SK-N-MC (cell line): ENCODE results near the gene ZNF426.

Experiments used
- EZH2 ChIP-seq: fragments of 200-600 bp; sonication (generic); IDR thresholded peaks from one replicate; pipeline ENCODE4 v1.6.1; 2017; ENCODE audit warnings: antibody characterized with exemption
- POLR2AphosphoS5 ChIP-seq: IDR thresholded peaks from 2 replicates; pipeline ENCODE4 v1.6.1; 2012; ENCODE audit warnings: mild to moderate bottlenecking, low read depth, low read length, borderline replicate concordance

DNA sequence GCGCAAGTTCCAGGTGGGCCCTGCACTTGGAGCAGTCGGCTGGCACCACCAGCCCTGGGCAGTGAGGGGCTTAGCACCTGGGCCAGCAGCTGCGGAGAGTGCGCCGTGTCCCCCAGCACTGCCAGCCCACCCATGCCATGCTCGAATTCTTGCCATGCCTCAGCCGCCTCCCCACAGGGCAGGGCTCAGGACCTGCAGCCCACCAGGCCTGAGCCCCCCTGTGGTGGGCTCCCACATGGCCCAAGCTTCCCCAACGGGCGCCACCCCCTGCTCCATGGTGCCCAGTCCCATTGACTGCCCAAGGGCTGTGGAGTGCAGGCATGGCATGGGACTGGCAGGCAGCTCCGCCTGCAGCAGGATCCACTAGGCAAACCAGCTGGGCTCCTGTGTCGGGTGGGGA is 9.4 kb upstream of the ZNF426 start:
- TF ChIP-seq POLR2AphosphoS5 = no peak
- TF ChIP-seq EZH2 = no peak
